ENCODE data around the gene LRG1.

DNA sequence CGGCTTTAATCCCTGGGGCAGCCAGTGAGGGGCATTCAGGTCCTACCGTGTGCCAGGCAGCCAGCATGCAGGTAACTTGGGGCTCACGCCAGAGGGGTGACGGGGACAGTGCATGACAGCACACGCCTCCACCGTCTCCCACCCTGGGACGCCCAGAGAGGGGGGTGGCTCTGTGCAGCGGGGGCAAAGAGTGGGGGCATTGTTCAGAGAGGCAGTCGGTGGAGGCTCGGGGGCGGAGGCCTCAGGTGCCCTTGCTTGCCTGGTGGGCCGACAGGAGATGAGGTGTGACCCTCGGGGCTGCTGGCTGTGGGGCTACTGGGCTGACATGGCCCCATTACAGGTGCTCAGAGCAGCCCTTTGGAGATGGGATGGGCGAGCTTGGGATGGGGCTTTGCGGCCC, 40.0 kb downstream of the LRG1 start:
- no peak for TF ChIP-seq KDM5A (IDR thresholded peaks at IDR 0.05; ENCODE audit: borderline replicate concordance, low read length)
- TF ChIP-seq, protein P1, sequence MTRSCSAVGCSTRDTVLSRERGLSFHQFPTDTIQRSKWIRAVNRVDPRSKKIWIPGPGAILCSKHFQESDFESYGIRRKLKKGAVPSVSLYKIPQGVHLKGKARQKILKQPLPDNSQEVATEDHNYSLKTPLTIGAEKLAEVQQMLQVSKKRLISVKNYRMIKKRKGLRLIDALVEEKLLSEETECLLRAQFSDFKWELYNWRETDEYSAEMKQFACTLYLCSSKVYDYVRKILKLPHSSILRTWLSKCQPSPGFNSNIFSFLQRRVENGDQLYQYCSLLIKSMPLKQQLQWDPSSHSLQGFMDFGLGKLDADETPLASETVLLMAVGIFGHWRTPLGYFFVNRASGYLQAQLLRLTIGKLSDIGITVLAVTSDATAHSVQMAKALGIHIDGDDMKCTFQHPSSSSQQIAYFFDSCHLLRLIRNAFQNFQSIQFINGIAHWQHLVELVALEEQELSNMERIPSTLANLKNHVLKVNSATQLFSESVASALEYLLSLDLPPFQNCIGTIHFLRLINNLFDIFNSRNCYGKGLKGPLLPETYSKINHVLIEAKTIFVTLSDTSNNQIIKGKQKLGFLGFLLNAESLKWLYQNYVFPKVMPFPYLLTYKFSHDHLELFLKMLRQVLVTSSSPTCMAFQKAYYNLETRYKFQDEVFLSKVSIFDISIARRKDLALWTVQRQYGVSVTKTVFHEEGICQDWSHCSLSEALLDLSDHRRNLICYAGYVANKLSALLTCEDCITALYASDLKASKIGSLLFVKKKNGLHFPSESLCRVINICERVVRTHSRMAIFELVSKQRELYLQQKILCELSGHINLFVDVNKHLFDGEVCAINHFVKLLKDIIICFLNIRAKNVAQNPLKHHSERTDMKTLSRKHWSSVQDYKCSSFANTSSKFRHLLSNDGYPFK (CRISPR knock-in tag; IDR thresholded peaks at IDR 0.05; ENCODE audit: borderline replicate concordance) = no peak
- TF ChIP-seq PCBP1 (IDR thresholded peaks at IDR 0.05; ENCODE audit: borderline replicate concordance, low read depth, low read length) = no peak
- TF ChIP-seq ZNF761 (CRISPR knock-in tag; conservative IDR thresholded peaks at IDR 0.05) = no peak
